ENCODE data around the gene BCL11A.

DNA sequence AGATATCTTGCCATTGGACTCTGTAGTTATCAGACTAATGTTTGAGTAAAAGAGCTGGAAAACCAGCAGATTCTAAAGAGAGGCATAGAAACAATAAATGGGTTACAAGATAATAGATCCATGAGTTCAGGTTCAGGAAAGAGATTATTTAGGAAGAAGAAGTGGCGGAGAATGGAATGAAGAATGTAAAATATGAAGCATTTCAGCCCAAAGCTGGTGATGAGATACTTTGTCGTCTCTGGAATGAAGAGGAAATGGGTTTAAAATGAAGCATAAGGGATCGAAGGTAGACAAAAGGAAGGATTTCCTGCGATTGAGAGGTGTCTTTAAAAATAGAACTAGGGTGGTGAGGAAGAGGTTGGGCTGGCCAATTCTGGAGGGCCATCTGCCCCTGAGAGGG lies 36.6 kb downstream of the BCL11A start:
- TF ChIP-seq, protein P1, sequence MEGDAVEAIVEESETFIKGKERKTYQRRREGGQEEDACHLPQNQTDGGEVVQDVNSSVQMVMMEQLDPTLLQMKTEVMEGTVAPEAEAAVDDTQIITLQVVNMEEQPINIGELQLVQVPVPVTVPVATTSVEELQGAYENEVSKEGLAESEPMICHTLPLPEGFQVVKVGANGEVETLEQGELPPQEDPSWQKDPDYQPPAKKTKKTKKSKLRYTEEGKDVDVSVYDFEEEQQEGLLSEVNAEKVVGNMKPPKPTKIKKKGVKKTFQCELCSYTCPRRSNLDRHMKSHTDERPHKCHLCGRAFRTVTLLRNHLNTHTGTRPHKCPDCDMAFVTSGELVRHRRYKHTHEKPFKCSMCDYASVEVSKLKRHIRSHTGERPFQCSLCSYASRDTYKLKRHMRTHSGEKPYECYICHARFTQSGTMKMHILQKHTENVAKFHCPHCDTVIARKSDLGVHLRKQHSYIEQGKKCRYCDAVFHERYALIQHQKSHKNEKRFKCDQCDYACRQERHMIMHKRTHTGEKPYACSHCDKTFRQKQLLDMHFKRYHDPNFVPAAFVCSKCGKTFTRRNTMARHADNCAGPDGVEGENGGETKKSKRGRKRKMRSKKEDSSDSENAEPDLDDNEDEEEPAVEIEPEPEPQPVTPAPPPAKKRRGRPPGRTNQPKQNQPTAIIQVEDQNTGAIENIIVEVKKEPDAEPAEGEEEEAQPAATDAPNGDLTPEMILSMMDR (IDR thresholded peaks at IDR 0.05): no peak
- no peak for TF ChIP-seq POLR2A (IDR thresholded peaks at IDR 0.05)
